GM21737 (cell line): ENCODE data around the gene HSPA1A.
"Not testable (repeated sequence)": the region's sequence is repeated elsewhere in the genome, so short reads cannot be mapped to it uniquely, and the experiment has no call there.

Experiments used
- ATAC-seq: cut with Tn5 transposase; IDR thresholded peaks from one replicate; pipeline ENCODE4 v1.9.1; 2021; ENCODE audit warnings: mild to moderate bottlenecking, moderate library complexity; ENCODE audit not compliant: unreplicated experiment

The HSPA1A gene

DNA sequence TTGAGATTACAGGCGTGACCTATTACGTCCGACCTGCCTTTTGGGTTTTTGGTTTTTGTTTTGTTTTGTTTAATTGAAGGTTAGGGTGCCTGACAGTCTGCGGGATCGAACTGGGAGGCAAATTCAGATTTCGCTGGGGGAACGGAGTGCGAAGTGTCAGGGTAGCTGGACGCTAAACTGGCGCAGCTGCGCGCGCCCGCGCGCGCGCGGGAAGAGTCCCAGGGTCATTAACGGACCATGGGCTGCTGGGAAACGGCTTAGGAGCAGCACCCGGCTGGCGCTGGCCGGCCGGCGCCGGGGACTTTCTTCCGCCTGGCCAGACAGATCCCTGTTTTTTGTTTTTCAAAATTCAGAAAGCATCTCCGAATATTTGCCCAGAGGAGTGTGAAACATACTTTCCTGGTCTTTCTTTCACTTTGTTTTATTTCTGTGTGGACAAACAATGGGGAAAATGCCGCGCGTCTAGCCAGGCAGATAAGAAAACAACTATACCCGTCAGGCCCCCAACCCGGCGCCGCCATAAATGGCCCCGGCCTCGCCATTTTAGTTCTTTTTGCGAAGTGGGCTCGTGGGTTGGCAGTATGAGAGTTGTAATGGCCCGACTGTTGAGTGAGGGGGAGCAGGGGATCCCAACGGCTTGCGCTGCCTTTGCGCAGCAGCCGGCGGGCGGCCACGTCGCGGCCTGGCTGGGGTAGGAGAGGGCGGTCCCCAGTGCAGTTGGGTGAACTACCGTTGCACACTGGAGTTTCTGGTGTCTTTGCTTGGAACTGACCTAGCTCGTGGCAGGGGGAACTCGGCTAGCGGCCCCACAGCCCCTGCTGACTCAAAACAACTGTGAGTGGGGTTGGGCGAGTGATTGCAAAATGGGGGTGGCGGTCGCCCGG is 19.3 kb downstream of the HSPA1A start:
- ATAC-seq, result peak; percentile 42

DNA sequence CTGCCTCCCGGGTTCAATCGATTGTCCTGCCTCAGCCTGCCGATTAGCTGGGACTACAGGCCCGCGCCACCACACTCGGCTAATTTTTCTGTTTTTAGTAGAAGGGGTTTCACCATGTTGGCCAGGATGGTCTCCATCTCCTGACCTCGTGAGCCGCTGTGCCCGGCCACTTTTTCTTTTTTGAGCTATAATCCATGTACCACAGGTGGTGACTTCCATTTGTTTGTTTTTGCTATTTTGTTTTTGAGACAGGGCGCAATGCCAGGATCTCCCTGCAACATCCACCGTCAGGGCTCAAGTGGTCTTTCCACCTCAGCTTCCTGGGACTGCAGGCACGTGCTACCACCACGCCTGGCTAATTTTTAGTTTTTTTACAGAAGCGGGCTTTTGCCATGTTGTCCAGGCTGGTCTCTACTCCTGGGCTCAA is 20.7 kb downstream of the HSPA1A start:
- ATAC-seq, result no peak

DNA sequence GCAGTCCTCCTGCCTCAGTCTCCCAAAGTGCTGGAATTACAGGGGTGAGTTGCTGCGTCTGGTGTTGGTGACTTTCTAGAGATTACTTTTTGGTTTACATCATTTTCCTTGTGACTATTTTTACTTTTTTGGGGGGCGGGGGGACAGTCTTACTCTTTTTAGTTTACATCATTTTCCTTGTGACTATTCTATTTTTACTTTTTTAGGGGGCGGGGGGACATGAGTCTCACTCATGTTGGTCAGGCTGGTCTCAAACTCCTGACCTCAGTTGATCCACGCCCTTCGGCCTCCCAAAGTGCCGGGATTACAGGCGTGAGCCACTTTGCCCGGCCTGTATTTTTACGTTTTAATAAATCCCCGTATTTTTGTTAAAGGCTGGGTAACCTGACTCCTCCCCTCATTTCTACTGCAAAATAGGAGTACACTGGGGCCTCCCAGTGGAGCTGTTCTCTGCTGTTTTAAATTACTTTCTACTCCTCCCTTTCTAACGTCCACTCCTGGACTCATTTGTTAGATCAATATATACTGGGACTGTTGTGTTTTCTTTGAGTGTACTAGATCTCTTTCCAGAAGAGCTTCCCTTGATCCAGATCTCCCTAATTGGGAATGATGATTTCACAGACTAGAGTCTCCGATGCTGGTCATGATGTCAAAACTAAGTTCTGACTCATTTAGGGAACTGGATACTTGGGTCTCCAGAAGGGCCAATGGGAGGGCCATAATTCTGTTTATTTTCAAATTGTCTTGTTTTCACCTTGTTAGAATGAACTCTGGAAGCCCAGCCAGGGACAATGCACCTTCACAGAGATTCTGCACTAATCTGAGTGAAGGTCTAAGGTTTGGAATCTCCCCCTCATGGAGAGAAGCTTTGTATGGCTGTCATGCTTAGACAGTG is 21.4 kb downstream of the HSPA1A start:
- no peak for ATAC-seq

GRCh38 chr6:31837369-31838113 is 22.2 kb downstream of the HSPA1A start:
- ATAC-seq, result no peak

DNA sequence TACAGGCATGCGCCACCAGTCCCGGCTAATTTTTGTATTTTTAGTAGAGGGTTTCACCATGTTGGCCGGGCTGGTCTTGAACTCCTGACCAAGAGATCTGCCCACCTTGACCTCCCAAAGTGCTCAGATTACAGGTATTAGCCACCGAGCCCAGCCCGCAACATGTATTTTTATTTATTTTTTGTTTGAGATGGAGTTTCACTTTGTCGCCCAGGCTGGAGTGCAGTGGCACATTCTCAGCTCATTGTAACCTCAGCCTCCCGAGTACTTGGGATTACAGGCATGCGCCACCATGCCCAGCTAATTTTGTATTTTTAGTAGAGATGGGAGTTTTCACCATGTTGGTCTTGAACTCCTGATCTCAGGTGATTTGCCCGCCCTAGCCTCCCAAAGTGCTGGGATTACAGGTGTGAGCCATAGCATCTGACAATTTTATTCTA is 22.8 kb downstream of the HSPA1A start:
- not testable (repeated sequence) for ATAC-seq

GRCh38 chr6:31838968-31839367 is 23.6 kb downstream of the HSPA1A start:
- ATAC-seq, result no peak

DNA sequence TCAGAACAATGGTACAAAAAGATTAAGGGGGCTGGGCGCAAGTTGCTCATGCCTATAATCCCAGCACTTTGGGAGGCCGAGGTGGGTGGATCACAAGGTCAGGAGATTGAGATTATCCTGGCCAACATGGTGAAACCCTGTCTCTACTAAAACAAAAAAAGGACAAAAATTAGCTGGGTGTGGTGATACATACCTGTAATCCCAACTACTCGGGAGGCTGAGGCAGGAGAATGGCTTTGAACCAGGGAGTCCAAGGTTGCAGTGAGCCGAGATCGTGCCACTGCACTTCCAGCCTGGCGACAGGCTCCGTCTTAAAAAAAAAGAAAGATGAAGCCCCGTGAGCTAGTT is 24.4 kb downstream of the HSPA1A start:
- not testable (repeated sequence) for ATAC-seq

GRCh38 chr6:31842053-31842452 is 26.7 kb downstream of the HSPA1A start:
- no peak for ATAC-seq

- no peak for ATAC-seq
These were observed 29.2 kb downstream of the HSPA1A start for GRCh38 chr6:31844507-31844906.

DNA sequence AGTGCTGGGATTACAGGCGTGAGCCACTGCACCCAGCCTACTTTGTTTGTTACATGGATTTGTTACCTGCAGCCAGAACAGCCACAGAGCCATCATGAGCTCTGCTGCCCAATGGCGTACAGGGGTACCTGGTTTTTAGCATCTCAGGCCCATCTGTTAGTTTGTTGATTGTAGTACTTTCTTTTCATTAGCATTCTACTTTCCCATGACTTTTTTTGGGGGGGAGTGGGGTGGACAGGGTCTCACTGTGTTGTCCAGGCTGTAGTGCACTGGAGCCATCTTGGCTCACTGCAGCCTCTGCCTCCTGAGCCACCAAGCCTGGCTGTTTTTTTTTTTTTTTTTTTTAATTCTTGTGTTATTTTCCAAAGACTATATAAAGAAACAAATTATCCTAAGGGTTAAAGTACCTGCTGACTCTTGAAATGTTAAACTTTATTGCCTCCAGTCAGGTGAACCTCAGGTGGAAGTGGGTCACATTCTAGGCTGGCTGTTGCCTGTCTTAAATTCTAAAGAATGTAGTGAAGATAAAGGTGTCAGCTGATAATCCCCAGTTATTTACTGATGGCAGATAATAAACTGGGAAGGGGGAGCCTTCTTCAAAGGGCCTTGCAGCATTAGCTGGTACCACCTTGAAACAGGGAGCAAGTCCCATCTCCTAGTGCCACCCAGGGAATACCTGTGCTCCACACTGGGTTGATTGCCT is 32.1 kb downstream of the HSPA1A start:
- no peak for ATAC-seq

DNA sequence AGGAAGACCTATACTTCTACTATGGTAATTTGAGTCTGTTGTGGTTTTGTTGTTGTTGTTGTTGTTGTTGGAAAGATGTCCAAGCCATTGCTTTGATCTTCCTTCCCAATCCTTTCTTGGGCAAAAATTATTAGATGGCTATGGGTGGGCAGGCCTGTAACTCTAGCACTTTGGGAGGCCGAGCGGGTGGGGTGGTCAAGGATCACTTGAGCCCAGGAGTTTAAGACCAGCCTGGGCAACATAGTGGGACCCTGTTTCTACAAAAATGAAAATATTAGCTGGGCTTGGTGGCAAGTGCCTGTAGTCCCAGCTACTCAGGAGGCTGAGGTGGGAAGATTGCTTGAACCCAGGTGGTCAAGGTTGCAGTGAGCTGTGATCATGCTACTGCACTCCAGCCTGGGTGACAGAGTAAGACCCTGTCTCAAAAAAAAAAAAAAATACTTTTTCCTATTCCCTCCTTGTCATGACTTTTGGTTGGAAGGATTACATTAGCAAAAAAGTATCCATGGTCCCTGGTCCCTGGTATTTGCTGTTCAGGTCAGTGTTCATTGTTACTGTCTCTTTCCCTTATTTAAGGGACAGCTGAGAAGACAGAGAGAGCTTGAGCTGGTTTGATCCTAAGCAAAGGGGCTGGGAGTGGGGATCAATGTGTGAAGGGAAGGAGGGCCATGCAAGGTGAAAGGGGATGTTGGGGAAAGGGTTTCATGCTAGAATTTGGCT is 35.6 kb downstream of the HSPA1A start:
- ATAC-seq, result no peak

- no peak for ATAC-seq
These were observed 36.1 kb downstream of the HSPA1A start for GRCh38 chr6:31851485-31851832.

- not testable (repeated sequence) for ATAC-seq
These were observed 36.8 kb downstream of the HSPA1A start for GRCh38 chr6:31851980-31852718.

- ATAC-seq, result not testable (repeated sequence)
These were observed 42.4 kb downstream of the HSPA1A start for GRCh38 chr6:31857774-31858173.

- no peak for ATAC-seq
These were observed 43.4 kb downstream of the HSPA1A start for GRCh38 chr6:31858707-31859106.

GRCh38 chr6:31859923-31860322 is 44.6 kb downstream of the HSPA1A start:
- no peak for ATAC-seq

DNA sequence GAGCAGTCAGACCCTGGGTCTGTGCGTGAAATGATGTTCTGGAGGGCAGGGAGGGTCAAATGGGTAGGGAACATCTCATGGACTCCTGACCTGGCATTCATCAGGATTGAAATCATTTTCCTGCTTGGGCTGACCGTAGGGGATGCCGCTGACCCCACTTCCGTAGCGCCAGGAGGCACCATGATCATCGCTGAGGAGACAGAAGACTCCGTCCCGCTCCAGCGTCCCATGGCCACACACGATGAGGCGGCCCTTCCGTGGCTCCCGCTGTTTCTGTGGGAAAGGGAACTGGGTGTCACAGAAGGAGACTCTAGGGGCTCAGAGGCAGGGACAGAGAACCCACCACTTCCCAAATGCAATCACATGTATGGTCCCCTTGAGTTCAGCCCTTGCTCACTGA is 45.0 kb downstream of the HSPA1A start:
- no peak for ATAC-seq

- no peak for ATAC-seq
These were observed 45.8 kb downstream of the HSPA1A start for GRCh38 chr6:31861150-31861549.

DNA sequence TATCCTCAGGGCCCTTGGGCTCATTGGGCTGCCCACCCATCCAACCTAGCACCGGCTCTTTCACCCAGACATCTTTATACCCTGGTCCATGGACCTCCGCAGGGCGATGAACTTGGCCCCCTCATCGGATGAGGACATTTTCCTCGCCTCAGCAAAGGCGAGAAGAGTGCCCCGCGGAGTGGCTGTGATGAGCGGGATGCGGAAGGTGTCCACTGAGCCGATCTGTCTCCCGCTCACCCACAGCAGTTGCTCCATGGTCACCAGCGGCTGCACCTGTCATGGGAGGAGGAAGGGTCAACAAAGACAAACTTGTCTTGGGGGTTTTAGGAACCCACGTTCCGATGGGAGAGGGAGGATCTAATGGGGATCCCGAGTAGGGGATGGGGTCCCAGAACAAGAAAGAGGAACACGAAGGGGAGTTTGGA is 46.6 kb downstream of the HSPA1A start:
- no peak for ATAC-seq
